HG02798 (cell line): ENCODE data around the gene PLSCR2.
A peak's percentile ranks its signal among the peaks of the same experiment; 100 is the strongest.
"Not testable (repeated sequence)": the region's sequence is repeated elsewhere in the genome, so short reads cannot be mapped to it uniquely, and the experiment has no call there.

Experiments used
- ATAC-seq: cut with Tn5 transposase; IDR thresholded peaks from one replicate; pipeline ENCODE4 v1.9.1; 2021; ENCODE audit warnings: mild to moderate bottlenecking; ENCODE audit not compliant: unreplicated experiment, poor library complexity

The PLSCR2 gene, protein sequence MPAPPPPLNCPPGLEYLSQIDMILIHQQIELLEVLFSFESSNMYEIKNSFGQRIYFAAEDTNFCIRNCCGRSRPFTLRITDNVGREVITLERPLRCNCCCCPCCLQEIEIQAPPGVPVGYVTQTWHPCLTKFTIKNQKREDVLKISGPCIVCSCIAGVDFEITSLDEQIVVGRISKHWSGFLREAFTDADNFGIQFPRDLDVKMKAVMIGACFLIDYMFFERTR

DNA sequence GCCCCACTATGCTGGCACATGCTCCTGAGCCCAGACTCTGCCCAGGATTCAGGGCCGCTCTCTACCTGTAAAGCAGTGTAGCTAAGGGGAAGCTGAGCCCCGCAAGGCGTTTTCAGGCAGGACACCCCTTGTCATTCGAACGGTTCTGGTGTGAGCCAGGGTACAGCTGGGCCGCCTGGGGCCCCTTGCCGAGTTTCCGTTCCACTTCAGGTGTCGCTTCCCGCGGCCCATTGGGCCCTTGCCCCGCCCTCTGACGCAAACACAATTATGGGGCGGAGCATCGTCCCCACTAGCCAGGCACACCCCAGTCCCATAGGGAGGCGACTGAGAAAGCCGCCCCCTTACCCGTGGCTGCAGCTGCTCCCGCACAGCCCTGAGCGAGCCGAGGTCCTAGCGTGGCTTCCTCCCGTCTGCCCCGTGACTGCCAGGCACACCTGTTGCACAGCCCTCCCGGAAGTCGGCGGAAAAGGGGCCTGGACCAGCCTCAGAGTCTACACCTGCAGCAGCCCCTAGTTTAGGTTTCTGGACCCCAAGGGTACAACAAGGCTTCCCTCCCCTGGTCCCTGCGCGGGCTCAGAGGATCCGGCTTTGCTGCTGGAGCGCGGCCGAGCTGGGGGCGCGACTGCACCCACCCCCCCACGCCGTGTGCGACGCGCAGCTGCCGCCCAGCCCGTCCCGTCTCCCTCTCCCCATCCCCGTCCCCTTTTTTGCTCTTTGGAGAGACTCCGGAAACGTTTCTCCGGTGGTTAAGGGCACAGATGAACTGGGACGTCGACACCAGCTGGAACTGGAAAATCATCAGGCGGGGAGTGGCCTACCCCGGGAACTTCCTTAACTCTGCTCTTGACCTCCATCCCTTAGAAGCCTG is at the start of gene PLSCR2:
Gene PLSCR2, minus strand, starts transcription at position 412 of the 868 bp plus-strand sequence. CDS start 9,657 bp downstream, outside the sequence.
- ATAC-seq: peak; percentile 98

DNA sequence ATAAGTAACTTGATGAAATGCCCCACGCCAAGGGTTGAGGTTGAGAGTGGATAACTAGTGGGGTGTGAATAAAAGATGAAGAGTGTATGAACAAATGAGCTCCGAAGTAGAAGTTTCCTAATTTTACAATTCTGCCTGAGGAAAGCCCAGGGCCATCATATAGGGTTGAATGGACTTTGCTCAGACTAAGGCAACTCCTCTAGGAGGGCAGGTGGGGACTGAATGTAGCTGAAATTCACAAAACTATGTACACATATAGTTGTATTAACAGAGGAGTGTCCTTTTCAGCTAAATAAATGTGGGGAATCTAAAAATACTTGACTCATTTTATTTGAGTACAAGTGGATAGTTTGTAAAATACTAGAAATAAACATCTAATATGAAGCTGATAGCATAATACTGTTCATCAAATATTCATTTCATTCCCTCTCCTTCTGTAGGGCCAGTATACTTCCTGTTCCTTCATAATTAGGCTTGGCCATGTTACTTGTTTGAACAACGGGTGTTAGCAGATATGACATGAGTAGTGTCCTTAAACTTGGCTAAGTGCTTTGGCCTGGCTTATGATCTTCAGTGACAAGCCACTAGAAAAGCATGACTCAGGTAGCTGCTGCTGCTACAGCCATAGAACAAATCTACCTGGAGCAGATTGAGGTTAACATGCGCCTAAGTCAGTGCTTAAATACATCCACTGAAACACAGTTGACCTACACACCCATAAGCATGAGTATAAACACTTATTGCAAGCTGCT is 48.5 kb upstream of the PLSCR2 start:
- no peak for ATAC-seq

GRCh38 chr3:146513386-146514051 is 44.2 kb upstream of the PLSCR2 start:
- ATAC-seq: no peak

DNA sequence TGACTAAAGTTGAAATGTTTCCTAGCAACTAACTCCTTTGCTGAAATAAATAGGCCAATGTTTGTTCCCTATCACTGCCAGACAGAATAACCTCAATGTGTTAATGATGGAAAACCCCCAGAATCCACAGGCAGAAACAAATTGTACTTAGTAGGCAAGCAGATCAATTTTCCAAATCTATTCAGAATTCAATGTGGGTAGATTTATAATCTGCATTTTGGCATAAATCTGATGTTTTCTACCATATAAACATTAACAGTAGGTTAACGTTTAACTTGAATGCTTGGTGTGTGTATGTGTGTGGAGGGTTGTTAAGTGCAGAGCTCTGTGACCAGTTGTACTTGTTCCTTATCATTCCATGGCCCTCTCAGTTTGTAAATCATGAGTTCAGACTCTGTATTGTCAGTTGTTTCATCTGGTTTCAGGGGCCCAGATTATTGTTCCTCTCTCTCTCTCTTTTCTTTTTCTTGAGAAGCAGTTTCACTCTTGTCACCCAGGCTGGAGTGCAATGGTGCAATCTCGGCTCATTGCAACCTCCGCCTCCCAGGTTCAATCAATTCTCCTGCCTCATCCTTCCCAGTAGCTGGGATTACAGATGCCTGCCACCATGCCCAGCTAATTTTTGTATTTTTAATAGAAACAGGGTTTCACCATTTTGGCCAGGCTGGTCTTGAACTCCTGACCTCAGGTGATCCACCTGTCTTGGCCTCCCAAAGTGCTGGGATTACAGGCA is 42.2 kb upstream of the PLSCR2 start:
- no peak for ATAC-seq

DNA sequence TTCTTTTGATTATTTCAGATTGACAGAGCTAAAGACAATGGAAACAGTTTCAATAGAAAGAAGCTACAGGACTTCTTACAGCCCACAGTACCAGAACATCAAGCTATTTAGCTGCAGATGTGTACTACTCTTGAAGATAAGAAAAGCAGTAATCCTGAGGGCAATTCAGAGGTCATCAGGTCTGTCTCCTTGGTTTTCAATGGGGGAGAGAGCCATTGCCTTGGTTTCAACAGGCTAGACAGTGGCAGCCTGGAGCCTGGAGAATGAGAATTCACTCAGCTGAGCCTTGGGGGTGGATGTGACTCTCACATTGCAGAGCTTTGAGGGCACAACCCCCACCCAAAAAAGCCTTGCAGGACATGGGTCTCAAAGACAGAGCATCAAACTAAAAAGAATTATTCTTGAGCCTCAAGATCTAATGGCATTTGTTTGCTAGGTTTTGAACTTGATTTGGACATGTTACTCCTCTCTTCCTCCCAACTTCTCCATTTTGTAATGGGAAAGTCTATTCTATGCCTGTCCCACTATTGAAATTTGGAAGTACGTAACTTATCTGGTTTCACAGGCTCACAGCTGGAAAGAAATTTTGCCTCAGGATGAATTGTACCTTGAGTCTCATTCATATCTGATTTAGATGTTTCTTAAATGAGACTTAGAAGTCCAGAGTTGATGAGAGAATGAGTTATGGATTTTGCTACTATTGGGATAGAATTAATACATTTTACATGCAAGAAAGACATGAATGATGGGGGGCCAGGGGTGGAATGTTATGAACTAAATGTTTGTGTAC is 38.2 kb upstream of the PLSCR2 start:
- no peak for ATAC-seq

- no peak for ATAC-seq
Observed at GRCh38 chr3:146505516-146505915, 36.2 kb upstream of the PLSCR2 start.

GRCh38 chr3:146504498-146505197 is 35.3 kb upstream of the PLSCR2 start:
- ATAC-seq: no peak

DNA sequence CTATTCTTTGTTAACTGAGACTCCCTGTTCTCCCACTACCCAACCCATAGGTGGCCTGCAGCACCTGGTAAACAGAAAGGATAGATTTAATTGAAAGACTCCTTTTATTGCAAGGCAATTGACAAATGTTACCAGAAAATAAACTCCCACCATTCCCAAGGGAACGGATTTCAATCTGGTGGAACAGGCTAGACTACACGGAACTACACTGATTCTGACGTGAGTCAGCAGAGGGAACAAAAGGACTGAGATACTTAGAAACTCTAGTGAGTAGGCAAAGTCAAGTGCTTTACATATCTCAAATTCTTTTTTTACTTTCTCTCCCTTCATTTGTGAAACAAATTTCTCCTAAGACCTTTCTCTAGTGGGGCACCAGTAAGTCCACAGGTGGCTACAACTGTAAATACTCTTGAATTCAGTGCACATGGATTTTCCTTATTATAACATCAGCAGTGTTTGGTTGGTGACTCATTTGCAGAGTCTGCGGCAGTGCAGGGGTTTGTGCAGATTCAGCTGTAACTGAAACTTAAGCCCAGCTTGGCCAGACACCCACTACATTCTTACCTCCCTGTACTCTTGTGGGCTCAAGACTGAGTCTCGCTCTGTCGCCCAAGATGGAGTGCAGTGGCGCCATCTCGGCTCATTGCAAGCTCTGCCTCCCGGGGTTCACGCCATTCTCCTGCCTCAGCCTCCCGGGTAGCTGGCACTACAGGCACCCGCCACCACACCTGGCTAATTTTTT is 34.3 kb upstream of the PLSCR2 start:
- ATAC-seq: peak; percentile 99

DNA sequence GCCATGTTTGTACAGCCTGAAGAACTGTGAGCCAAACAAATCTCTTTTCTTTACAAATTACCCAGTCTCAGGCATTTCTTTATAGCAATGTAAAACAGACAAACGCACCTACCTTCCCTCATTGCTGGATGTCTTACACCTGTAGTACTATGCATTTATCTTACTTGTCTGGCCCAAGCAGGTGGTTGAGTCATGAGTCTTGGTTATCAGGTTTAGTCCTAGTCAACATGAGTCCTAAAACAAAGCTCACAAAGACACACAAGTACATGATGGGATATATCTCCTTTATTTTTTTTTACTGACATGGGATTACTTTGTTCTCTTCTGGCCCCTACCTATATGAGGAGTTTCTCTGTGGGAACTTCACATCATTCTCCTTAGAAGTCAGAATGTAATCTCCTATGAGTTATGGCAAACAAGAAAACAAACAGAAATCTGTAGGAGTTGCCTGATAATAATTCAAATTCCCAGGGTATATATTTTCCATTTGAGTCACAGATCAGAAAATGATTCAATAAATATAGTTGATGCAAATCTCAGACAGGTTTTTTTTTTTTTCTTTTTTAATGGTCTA is 33.6 kb upstream of the PLSCR2 start:
- ATAC-seq: no peak

GRCh38 chr3:146501752-146502151 is 32.4 kb upstream of the PLSCR2 start:
- ATAC-seq: no peak

DNA sequence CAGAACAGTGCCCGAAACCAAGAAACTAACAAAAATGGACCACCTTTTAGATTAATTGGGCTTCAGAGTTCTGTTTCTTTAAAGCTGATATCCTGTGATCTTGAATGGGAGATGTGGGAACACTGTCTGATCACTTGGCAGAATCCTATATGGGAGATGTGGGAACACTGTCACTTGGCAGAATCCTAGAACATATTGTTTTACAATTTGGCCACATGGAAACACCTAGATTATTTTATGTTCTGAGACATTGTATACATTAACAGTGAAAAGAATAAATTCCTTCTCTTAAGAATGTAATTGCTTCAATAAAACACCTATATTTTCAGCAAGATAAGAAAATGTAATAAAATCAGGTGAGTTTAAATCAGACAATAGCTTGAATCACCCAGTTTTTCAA is 30.3 kb upstream of the PLSCR2 start:
- ATAC-seq: no peak

DNA sequence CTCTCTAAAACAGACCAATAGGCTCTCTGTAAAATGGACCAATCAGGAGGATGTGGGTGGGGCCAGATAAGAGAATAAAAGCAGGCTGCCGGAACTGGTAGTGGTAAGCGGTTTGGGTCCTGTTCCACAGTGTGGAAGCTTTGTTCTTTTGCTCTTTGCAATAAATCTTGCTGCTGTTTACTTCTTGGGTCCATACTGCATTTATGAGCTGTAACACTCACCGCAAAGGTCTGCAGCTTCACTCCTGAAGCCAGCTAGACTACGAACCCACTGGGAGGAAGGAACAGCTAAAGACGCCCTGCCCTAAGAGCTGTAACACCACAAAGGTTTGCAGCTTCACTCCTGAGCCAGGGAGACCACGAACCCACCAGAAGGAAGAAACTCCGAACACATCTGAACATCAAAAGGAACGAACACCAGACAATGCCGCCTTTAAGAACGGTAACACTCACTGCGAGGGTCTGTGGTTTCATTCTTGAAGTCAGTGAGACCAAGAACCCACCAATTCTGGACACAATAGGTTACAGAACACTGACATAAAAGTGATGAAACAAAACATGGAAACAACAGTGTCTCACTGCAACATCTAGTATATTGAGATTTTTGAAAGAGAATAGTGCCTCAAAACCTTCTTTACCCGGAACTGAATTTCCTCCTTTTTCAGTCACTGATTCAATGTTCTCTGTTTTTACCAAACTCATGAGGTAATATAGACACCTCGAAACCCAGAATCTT is 28.8 kb upstream of the PLSCR2 start:
- ATAC-seq: no peak

GRCh38 chr3:146497145-146497843 is 27.9 kb upstream of the PLSCR2 start:
- ATAC-seq: not testable (repeated sequence)

DNA sequence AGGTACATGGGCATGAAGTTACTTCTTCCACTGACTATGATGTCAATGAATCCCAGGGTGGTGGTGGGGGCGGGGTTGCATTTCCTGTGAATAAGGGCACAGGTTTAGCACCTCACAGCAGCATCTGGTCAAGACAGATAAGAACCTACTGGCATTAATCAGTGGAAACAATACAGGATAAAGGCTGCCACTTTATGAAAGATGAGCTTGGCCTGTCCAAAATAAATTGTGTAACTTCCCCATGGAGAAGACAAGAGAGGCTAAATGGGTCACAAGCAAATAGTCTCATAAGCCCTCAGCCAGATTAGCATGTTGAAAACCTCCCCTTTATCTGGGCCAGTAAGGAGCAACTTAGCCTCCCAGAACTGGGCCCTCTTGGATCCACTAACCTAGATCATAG is 27.4 kb upstream of the PLSCR2 start:
- no peak for ATAC-seq

GRCh38 chr3:146496251-146496650 is 26.9 kb upstream of the PLSCR2 start:
- no peak for ATAC-seq

- ATAC-seq: no peak
Observed at GRCh38 chr3:146493761-146494160, 24.4 kb upstream of the PLSCR2 start.
